OCI-LY7 (cell line): ENCODE measurements around the gene CTPS1. TPM values are rescaled to one million over a fixed set of nuclear protein-coding genes. Genes with fewer than 3 reads are reported as not detected.

Source experiments
- BruUV-seq: library from RNA; stranded (reverse); fragments of 400-500 nt; replicated peaks from 2 replicates; lab custom pipeline; 2021; lab: Mats Ljungman, UMichigan
- CTCF ChIA-PET: fragments of 300-600 bp; sonication (Branson Sonifier 250); formaldehyde crosslinking; loops from one replicate; lab custom pipeline; 2022; ENCODE audit warnings: antibody characterized with exemption; ENCODE audit not compliant: unreplicated experiment; lab: Charles Lee
- POLR2A ChIA-PET: fragments of 300-600 bp; sonication (Branson Sonifier 250); formaldehyde crosslinking; loops from one replicate; lab custom pipeline; 2022; ENCODE audit warnings: antibody characterized with exemption; lab: Charles Lee
- DNase-seq: peaks from one replicate; pipeline ENCODE4 v3.0.0-alpha.2; 2015; ENCODE audit warnings: low spot score
- H2AFZ ChIP-seq: fragments of 200-600 bp; sonication (generic), shearing (Covaris generic); 2 replicates; pipeline ENCODE4 v1.6.1; 2014; ENCODE audit warnings: mild to moderate bottlenecking, antibody characterized with exemption, low read length, moderate library complexity
- H3K27ac ChIP-seq: fragments of 200-600 bp; sonication (generic); 2 replicates; pipeline ENCODE4 v1.5.1; 2014; ENCODE audit warnings: mixed run types, low read depth, mild to moderate bottlenecking, moderate library complexity, low read length, inconsistent platforms; ENCODE audit not compliant: poor library complexity, severe bottlenecking
- H3K36me3 ChIP-seq: fragments of 200-600 bp; sonication (generic); 2 replicates; pipeline ENCODE4 v1.6.1; 2014; ENCODE audit warnings: mild to moderate bottlenecking, antibody characterized with exemption, low read length, moderate library complexity, mixed read lengths; ENCODE audit not compliant: insufficient read depth
- H3K4me1 ChIP-seq: fragments of 200-600 bp; sonication (generic); 2 replicates; pipeline ENCODE4 v1.5.1; 2014; ENCODE audit warnings: mild to moderate bottlenecking, low read length; ENCODE audit not compliant: insufficient read depth, poor library complexity, severe bottlenecking
- H3K4me2 ChIP-seq: fragments of 200-600 bp; sonication (generic); 2 replicates; pipeline ENCODE4 v1.6.1; 2014; ENCODE audit warnings: mild to moderate bottlenecking, low read length
- H3K4me3 ChIP-seq: fragments of 200-600 bp; sonication (generic); 2 replicates; pipeline ENCODE4 v1.5.1; 2014; ENCODE audit warnings: mild to moderate bottlenecking, low read depth, low read length; ENCODE audit not compliant: poor library complexity, severe bottlenecking
- H3K79me2 ChIP-seq: fragments of 200-600 bp; sonication (generic); 2 replicates; pipeline ENCODE4 v1.6.1; 2016; ENCODE audit warnings: low read depth, mild to moderate bottlenecking, low read length, moderate library complexity, mixed read lengths; ENCODE audit not compliant: insufficient read depth
- H3K9me2 ChIP-seq: fragments of 200-600 bp; sonication (generic); 2 replicates; pipeline ENCODE4 v1.6.1; 2016; ENCODE audit warnings: mild to moderate bottlenecking, low read length, mixed read lengths; ENCODE audit not compliant: insufficient read depth
- H3K9me3 ChIP-seq: fragments of 200-600 bp; sonication (generic); 2 replicates; pipeline ENCODE4 v1.6.1; 2014; ENCODE audit warnings: mild to moderate bottlenecking, mixed run types, low read length, mixed read lengths
- H4K20me1 ChIP-seq: fragments of 200-600 bp; sonication (generic); 2 replicates; pipeline ENCODE4 v1.6.1; 2014; ENCODE audit warnings: mild to moderate bottlenecking, antibody characterized with exemption, low read length, moderate library complexity, mixed read lengths; ENCODE audit not compliant: insufficient read depth
- EZH2phosphoT487 ChIP-seq: fragments of 200-600 bp; sonication (generic); IDR thresholded peaks from 2 replicates; pipeline ENCODE4 v1.6.1; 2018; ENCODE audit warnings: low read depth, borderline replicate concordance, mild to moderate bottlenecking, mixed run types, antibody characterized with exemption, low read length, moderate library complexity, mixed read lengths
- intact Hi-C: fragments of 100-400 bp; cut with micrococcal nuclease; formaldehyde crosslinking; loops from one replicate; pipeline ENCODE4 v1.10.0; 2022; ENCODE audit not compliant: unreplicated experiment
- total RNA-seq, 2 experiments: library from RNA; depleted of rRNA in 1 of 2; stranded (reverse); fragments of >200 nt in 1 of 2; shearing (Covaris generic) in 1 of 2; gene quantifications; 2 replicates each; pipeline ENCODE4 v1.2.3, GENCODE V29; 2014 to 2022
- TF ChIP-seq, protein P1 (sequence below): fragments of 200-600 bp; sonication (generic); conservative IDR thresholded peaks from 2 replicates; pipeline ENCODE4 v1.5.1; 2014; ENCODE audit warnings: mild to moderate bottlenecking, antibody characterized with exemption, low read length, moderate library complexity, mixed read lengths

Gene CTPS1
- total RNA-seq, 2 experiments from 2014 or later = 58.9 to 117 TPM

DNA sequence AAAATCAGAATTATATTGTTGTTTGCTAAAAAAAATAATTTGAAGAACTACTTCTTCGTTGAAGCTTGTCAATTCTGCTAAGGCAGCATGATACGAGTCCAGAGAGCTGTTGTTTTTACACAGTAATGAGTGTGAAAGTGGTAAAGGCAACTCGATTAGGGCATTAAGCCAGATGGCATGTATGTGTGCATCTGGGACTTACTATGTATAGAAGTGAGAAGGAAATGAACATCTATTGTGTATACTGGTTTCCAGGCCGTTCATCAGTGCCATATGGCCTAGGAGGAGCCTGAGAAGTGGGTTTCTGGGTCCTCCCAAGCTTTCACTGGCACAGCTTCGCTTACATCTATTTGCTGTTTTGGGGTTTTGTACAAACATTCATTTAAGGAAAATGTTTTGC lies 5.7 kb downstream of the CTPS1 start:
- Histone ChIP-seq H4K20me1 (peaks cover 36% of the 10 kb centered on the region), H3K27ac (no peak overlapping the region), H3K36me3 (peaks cover 99% of the 10 kb centered on the region), H3K79me2 (peaks cover 51% of the 10 kb centered on the region), H3K4me1 (peaks cover 18% of the 10 kb centered on the region), H2AFZ (no peak overlapping the region), H3K4me3 (no peak overlapping the region), H3K4me2 (no peak overlapping the region), H3K9me3 (no peaks in the 10 kb centered on the region), H3K9me2 (no peaks in the 10 kb centered on the region)
- no TSS peak for BruUV-seq
- POLR2A ChIA-PET = interaction anchor here (0.9 kb wide), 1 partner anchor 11 kb away, joined by 3 read pairs; no protein-coding TSS in a partner anchor
- CTCF ChIA-PET = no interaction called here
- intact Hi-C loops = no loop called here
- TF ChIP-seq, protein P1, sequence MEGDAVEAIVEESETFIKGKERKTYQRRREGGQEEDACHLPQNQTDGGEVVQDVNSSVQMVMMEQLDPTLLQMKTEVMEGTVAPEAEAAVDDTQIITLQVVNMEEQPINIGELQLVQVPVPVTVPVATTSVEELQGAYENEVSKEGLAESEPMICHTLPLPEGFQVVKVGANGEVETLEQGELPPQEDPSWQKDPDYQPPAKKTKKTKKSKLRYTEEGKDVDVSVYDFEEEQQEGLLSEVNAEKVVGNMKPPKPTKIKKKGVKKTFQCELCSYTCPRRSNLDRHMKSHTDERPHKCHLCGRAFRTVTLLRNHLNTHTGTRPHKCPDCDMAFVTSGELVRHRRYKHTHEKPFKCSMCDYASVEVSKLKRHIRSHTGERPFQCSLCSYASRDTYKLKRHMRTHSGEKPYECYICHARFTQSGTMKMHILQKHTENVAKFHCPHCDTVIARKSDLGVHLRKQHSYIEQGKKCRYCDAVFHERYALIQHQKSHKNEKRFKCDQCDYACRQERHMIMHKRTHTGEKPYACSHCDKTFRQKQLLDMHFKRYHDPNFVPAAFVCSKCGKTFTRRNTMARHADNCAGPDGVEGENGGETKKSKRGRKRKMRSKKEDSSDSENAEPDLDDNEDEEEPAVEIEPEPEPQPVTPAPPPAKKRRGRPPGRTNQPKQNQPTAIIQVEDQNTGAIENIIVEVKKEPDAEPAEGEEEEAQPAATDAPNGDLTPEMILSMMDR = no peak
- TF ChIP-seq EZH2phosphoT487 = no peak
- no peak for DNase-seq

- Histone ChIP-seq H2AFZ (no peak overlapping the region), H3K79me2 (peaks cover 44% of the 10 kb centered on the region), H3K9me2 (no peaks in the 10 kb centered on the region), H3K4me1 (peaks cover 18% of the 10 kb centered on the region), H3K27ac (no peak overlapping the region), H3K4me2 (no peak overlapping the region), H3K4me3 (no peak overlapping the region), H3K36me3 (peaks cover 99% of the 10 kb centered on the region), H4K20me1 (peaks cover 35% of the 10 kb centered on the region), H3K9me3 (no peaks in the 10 kb centered on the region)
- intact Hi-C loops = no loop called here
- no TSS peak for BruUV-seq
- ChIA-PET CTCF (no interaction called here), POLR2A (no interaction called here)
- TF ChIP-seq EZH2phosphoT487 = no peak
- TF ChIP-seq, protein P1 = no peak
- no peak for DNase-seq
These were observed 6.4 kb downstream of the CTPS1 start for GRCh38 chr1:40985875-40986274.

GRCh38 chr1:40986328-40986783 lies 6.9 kb downstream of the CTPS1 start:
- peaks cover 31% of the 10 kb centered on the region for H4K20me1 ChIP-seq
- intact Hi-C loops = no loop called here
- peaks cover 39% of the 10 kb centered on the region for H3K79me2 ChIP-seq
- no peak overlapping the region for H3K27ac ChIP-seq
- H2AFZ ChIP-seq = no peak overlapping the region
- peaks cover 99% of the 10 kb centered on the region for H3K36me3 ChIP-seq
- no peak overlapping the region for H3K4me3 ChIP-seq
- H3K4me2 ChIP-seq = no peak overlapping the region
- no peaks in the 10 kb centered on the region for H3K9me3 ChIP-seq
- TF ChIP-seq, protein P1 = no peak
- no peak for TF ChIP-seq EZH2phosphoT487
- ChIA-PET CTCF (interaction anchor here (0.5 kb wide), 1 partner anchor 1074 kb away, joined by 3 read pairs; no protein-coding TSS in a partner anchor), POLR2A (interaction anchor here (1.2 kb wide), 1 partner anchor 7 kb away, joined by 3 read pairs; no protein-coding TSS in a partner anchor)
- H3K4me1 ChIP-seq = peaks cover 13% of the 10 kb centered on the region
- no TSS peak for BruUV-seq
- DNase-seq = no peak
- no peaks in the 10 kb centered on the region for H3K9me2 ChIP-seq
